GM06990 (cell line): Measurements from ENCODE around the gene PLXNA4.

Experiments used
- DNase-seq: peaks from one replicate; pipeline ENCODE4 v3.0.0-alpha.2; 2011; ENCODE audit not compliant: insufficient read length; ENCODE audit errors: extremely low read depth
- H3K27me3 ChIP-seq: replicated peaks from 2 replicates; pipeline ENCODE4 v1.6.0; 2011; ENCODE audit warnings: low read length; ENCODE audit not compliant: control insufficient read depth, insufficient read depth
- H3K36me3 ChIP-seq: 2 replicates; pipeline ENCODE4 v1.5.1; 2011; ENCODE audit warnings: low read length; ENCODE audit not compliant: control insufficient read depth, insufficient read depth
- H3K4me3 ChIP-seq: replicated peaks from 2 replicates; pipeline ENCODE4 v1.5.1; 2011; ENCODE audit warnings: low read depth, mild to moderate bottlenecking, control low read depth, low read length
- TF ChIP-seq, protein P1 (sequence below): IDR thresholded peaks from 2 replicates; pipeline ENCODE4 v1.5.1; 2011; ENCODE audit warnings: low read length, control low read depth, mild to moderate bottlenecking, inconsistent platforms; ENCODE audit not compliant: insufficient read depth, poor library complexity, severe bottlenecking

PLXNA4 gene

DNA sequence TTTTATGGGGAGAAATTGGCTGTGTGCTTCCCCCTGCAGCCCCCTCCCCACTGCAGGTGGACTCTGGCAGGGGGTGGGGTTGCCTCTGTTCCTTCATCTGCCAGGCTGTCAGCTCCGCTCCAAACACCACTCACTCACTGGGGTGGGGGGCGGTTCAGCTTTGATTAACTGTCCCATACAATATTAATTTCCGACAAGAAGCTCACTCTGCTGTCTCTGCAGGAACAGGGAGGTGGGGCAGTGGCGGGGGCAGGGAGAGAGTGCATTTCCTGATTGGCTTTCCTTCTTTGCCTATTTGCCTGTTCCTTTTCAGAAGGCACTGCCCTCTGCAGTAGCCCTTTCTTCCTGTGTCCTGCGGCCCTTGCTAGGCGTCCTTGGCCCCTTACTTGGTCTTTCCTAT is 500.8 kb downstream of the PLXNA4 start:
- TF ChIP-seq, protein P1, sequence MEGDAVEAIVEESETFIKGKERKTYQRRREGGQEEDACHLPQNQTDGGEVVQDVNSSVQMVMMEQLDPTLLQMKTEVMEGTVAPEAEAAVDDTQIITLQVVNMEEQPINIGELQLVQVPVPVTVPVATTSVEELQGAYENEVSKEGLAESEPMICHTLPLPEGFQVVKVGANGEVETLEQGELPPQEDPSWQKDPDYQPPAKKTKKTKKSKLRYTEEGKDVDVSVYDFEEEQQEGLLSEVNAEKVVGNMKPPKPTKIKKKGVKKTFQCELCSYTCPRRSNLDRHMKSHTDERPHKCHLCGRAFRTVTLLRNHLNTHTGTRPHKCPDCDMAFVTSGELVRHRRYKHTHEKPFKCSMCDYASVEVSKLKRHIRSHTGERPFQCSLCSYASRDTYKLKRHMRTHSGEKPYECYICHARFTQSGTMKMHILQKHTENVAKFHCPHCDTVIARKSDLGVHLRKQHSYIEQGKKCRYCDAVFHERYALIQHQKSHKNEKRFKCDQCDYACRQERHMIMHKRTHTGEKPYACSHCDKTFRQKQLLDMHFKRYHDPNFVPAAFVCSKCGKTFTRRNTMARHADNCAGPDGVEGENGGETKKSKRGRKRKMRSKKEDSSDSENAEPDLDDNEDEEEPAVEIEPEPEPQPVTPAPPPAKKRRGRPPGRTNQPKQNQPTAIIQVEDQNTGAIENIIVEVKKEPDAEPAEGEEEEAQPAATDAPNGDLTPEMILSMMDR = no peak

DNA sequence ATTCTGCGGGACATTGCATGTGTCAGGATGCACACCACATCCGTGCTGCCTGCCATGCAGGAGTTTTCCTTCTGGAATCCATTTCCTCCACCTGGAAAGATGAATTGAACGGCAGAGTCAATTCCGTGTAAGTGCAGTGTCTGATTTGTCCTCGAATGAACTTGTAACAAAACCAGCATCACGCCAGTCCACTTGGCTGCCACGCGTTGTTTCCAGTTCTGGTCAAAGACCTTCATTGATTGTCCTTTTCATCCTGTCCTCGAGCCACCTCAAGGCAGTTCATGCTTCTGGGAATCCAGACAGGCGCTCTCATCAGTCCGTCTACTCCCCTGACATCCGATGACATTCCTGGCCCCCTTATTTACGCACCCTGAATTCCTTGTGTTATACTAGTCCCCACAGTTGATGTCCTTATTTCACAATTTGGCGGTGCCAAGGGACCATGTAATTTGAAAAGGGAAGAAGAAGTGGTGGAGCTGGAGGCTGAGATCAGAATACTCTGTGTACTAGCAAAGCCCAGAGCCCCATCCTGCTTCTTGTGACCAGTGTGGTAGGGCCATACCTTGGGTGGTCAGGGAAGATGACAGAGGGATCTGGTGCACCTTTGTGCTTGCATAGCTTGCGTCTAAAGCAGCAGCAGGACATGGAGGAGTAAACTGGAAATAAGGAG is 502.2 kb downstream of the PLXNA4 start:
- TF ChIP-seq, protein P1 = no peak
- DNase-seq = no peak
- no peaks in the 10 kb centered on the region for H3K36me3 ChIP-seq

More for the DNA sequence above, 500.8 kb downstream of the PLXNA4 start:
- H3K4me3 ChIP-seq = no peak overlapping the region
- no peak for DNase-seq
- no peaks in the 10 kb centered on the region; the same call in none of the 2 replicates for H3K27me3 ChIP-seq
- H3K36me3 ChIP-seq = no peaks in the 10 kb centered on the region

More for the DNA sequence above, 502.2 kb downstream of the PLXNA4 start:
- Histone ChIP-seq H3K27me3 (no peaks in the 10 kb centered on the region; the same call in none of the 2 replicates), H3K4me3 (no peak overlapping the region)
